Measurements from ENCODE around the gene F8.
"Not testable (repeated sequence)": the region's sequence is repeated elsewhere in the genome, so short reads cannot be mapped to it uniquely, and the experiment has no call there.

GRCh38 chrX:154939265-154939664 lies 83.3 kb downstream of the F8 start:
- not testable (repeated sequence) for TF ChIP-seq POLR2AphosphoS5 (IDR thresholded peaks at IDR 0.05; ENCODE audit: borderline replicate concordance, low read depth, low read length); EZH2 (IDR thresholded peaks at IDR 0.05); FOXP2 (optimal IDR thresholded peaks at IDR 0.05; ENCODE audit: control extremely low read depth, extremely low read length, insufficient read depth)

Data from SK-N-MC (cell line).